HG03196 (cell line): ENCODE results near the gene ADCK2.
"Not testable (repeated sequence)": the region's sequence is repeated elsewhere in the genome, so short reads cannot be mapped to it uniquely, and the experiment has no call there.

ENCODE experiments used
- ATAC-seq: cut with Tn5 transposase; IDR thresholded peaks from one replicate; pipeline ENCODE4 v1.9.1; 2021; ENCODE audit not compliant: unreplicated experiment

ADCK2 gene

DNA sequence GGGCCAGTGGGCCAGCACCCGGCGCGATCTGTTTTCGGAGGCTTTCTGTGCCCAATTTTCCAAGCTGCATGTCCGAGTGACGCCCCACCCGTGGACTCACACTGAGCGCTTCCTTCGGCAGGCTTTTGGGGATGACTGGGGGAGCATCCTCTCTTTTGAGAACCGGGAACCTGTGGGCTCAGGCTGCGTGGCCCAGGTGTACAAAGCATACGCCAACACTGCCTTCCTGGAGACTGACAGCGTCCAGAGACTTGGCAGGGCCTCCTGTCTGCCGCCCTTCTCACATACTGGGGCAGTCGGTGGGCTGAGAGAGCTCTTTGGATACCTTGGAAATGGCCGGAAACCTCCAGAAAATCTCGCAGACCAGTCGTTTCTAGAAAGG is 1.0 kb downstream of the ADCK2 start:
- no peak for ATAC-seq

DNA sequence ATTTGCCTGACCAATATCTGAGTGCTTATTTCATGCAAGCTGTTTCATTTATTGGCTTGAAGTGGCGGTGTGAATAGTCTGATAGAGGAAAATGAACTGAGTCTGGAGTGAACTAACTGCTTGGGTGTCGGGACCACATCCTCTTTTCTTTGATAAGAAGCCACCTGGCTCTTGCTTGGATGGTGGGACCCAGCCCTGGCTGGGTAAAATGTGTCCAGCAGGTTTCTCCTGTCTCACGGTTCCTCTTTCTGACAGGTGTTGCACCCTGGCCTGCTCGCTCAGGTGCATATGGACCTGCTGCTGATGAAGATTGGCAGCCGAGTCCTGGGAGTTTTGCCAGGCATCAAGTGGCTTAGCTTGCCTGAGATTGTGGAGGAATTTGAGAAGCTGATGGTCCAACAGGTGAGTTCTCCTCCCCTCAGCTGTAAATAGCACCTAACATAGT is 1.6 kb downstream of the ADCK2 start:
- ATAC-seq, result no peak

DNA sequence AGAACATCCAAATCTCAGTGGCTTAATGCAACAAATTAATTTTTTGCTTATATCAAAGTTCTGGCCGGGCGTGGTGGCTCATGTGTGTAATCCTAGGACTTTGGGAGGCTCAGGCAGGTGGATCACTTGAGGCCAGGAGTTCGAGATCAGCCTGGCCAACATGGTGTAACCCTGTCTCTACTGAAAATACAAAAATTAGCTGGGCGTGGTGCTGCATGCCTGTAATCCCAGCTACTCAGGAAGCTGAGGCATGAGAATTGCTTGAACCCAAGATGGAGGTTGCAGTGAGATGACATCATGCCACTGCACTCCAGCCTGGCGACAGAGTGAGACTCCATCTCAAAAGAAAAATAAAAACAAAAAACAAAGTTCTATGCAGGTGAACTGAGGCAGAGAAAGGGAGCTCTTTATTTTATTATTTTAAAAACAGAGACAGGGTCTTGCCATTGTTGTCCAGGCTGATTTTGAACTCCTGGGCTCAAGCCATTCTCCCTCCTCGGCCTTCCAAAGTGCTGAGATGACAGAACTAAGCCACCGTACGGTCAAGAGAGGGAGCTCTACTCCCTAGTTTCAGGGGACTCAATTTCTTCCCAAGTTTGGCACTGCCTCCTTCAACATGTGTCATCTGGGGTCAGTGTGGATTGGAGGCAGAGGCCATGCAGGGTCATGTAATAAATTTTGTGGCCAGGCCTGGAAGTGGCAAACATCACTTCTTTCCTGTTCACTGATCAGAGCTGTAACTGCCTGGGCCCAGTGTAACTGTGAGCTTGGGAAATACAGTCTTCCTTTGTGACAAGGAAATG is 2.4 kb downstream of the ADCK2 start:
- ATAC-seq, result no peak

DNA sequence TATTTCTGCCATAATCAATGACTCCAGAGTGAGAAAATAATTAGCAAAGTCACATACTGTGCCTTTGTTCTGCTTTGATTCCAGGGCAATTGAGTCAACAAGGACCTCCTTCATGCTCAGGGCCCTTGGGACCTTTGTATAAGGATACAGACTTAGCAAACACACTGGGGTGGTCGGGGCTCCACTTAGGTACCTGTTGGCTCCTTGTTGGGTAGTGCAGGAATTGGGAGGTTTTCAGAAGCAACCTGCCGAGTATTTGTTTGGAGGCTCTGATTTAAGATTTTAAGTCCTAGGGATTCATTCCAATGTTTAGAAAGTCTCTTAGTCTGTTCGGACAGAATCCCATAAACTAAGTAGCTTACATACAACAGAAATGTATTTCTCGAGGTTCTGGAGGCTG is 3.0 kb downstream of the ADCK2 start:
- no peak for ATAC-seq

DNA sequence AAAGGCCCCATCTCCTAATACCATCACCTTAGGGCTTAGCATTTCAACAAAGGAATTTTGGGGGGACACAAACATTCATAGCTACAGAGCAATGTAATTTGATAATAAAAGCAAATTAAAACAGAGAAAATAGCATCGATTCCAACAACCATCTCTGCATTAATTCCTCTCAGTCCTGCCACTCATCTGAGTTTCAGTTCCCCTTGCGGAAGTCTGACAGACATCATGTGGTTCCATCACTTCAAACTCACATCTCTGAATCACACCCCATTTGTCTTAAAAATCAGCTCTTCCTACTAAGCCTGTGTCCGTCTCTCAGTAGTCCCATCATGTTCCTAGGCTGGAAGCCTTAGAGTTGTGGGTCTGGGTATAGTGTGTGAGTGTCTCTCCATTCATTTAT is 3.6 kb downstream of the ADCK2 start:
- peak; percentile 44 for ATAC-seq

DNA sequence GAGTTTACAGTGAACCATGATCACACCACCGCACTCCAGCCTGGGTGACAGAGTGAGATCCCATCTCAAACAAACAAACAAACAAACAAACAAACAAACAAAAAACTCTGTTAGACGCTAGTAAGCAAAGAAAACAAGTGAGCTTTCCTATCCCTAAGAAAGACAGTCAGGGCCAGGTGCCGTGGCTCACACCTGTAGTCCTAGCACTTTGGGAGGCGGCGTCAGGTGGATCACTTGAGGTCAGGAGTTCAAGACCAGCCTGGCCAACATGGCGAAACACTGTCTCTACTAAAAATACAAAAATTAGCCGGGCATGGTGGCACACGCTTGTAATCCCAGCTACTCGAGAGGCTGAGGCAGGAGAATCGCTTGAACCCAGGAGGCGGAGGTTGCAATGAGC is 4.2 kb downstream of the ADCK2 start:
- not testable (repeated sequence) for ATAC-seq

DNA sequence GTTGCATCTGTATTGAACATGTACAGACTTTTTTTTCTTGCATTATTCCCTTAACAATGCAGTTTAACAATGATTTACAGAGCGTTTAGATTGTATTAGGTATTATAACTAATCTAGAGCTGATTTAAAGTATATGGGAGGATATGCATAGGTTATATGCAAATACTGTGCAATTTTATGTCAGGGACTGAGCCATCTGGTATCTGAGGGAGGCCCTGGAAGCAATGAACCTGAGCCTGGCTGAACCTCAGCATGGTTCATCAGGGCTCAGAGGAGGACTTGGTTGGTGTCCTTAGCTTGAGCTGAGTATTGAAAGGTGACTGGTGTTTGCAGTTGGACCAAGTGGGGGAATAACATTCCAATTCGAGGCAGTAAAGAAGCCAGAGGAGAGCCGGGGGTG is 4.8 kb downstream of the ADCK2 start:
- ATAC-seq, result no peak

DNA sequence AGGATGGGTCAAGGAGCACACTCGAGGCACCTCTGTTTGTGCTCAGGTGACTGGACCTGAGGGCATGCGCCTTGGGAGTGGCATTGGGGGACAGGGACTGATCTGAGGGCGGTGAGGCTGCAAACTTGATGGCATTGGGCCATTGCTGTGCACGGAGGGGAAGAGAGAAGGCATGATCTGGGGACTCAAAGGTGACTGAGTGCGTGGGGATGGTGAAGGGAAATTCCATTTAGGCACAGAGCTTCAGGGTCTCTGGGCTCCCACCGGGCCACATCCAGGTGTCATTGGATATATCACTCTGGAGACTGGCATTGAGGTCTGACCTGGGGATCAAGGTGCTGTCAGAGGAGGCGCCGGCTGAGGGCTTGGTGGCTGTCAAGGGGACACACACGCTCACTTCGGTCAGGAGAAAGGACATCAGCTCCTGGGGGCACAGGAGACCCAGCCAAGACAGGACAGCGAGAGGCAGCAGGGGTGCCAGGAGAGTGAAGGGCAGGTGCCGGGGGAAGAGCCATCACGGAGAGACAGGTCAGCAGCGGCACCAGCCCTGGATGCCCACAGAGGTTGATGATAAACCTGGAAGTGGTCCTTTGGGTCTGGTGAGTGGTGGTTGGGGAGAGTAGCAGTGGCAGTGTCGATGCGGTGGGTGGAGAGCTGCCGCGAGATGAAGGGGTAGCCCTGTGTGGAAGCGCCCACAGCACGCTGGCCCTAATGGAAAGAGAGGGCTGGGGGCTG is 5.5 kb downstream of the ADCK2 start:
- ATAC-seq, result no peak

DNA sequence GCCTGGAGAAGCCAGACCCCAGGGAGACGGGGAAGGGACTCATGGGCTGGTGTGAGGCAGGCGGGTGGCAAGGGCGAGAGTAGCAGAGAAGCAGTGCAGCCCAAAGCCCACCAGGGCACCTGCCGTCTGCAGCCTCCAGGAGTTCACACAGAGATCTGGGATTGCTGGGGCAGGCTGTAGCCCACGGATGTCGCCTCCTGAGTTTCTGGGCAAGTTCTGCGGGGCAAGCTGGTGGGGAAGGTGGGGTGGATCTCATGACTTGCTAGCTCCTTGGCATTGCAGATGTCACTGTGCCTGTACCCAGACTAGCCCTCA is 6.0 kb downstream of the ADCK2 start:
- no peak for ATAC-seq

DNA sequence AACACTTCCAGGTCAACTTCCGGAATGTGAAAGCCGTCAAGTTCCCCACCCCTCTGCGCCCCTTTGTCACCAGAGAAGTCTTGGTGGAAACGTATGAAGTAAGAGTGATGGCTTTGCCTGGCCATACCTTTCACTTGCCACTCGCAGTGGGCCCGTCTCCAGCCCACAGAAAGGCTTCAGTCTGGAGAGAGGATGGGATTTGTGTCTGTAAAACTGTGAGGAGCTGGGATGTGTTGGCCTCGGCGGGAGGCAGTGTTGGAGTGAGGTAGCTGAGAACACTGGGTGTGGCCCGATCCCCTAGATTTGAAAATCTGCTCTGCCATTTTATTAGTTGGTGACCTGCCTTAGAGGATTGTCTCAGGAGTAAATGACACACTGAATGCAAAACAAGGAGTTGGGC is 6.4 kb downstream of the ADCK2 start:
- no peak for ATAC-seq

DNA sequence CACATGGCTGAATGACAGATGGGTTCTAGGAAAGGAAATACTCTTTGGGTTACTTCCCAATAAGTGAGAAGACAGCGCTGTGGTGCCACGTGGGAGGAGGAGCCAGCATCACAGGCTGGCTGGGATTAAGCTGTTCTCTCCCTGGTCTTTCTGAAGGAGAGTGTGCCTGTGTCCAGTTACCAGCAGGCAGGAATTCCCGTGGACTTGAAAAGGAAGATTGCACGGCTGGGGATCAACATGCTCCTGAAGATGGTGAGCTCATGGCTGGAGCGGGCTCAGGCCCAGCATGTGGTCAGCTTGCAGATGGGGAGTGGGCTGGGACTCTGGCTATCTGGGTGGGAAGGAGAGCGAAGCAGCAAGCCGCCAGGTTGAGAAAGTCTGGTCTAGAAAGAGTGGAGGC is 8.1 kb downstream of the ADCK2 start:
- no peak for ATAC-seq

DNA sequence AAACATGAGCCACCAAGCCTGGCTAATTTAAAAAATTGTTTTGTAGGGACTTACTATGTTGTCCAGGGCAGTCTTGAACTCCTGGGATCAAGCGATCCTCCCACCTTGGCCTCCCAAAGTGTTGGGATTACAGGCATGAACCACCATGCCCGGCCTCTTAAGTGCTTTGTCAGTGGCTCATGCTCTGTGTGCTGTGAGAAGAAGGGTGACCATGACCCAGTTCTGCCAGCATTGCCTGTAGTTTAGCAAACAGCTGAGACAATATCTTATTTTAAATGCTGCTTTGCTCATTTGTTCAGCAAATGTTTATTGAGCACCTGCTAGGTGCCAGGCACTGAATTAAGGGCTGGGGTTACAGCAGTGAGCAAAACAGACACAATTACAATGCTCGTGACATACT is 9.0 kb downstream of the ADCK2 start:
- no peak for ATAC-seq

DNA sequence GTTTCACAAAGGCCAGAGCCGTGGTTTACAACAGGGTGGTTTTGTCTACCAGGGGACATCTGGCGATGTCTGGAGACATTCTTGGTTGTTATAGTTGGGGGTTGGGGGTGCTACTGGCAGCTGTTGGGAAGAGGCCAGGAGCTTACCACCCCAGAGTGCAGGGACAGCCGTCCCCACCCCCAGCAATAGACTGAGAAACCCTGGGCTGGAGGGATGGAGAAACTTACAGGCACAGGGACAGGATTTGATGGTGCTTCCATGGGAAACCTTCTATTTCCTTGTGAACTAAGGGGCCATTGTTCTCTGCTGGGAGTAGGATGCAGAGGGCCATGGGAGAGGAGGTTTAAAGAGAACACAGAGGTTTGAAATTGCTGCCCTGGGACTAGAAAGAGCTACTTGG is 10.9 kb downstream of the ADCK2 start:
- ATAC-seq, result no peak

DNA sequence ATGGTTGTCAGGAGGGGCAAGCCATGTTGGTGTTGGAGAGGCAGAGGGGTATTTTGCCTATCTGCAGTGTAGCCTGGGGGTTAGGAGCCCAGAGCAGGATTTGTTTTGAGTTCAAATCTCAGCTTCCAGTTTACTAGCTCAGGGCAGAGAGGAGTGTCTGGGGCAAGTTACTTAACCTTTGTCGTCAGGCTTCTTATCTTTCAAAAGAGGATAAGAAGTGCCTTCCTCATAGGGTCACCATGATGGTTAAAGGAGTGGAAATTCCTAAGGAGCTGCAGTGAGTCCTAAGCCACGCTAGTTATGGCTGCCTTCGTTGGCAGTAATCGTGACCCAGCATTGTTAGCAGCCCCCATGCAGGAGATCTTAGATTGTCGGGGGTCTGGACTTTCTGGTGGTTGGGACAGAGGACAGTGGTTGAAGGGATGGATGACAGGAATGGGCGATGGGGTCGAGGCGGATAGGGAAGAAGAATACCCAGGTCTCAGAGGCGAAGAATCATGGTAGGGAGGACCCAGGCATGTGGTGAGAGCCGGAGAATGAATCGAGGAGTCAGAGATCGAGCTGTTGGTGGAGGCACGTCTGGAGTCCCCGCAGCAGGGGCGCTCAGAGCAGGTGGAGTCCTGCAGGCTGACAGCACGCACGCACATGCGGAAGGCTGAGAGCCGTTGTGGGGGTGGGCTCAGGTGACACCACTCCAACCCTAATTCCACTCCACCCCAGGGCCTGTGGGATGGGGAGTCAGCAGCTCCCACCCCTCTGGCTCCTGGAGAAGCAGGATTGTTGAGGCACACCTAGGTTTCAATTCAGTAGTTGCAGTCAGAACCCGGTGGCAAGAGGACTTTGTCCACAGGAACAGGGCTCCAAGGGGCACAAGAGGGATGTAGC is 11.6 kb downstream of the ADCK2 start:
- no peak for ATAC-seq

DNA sequence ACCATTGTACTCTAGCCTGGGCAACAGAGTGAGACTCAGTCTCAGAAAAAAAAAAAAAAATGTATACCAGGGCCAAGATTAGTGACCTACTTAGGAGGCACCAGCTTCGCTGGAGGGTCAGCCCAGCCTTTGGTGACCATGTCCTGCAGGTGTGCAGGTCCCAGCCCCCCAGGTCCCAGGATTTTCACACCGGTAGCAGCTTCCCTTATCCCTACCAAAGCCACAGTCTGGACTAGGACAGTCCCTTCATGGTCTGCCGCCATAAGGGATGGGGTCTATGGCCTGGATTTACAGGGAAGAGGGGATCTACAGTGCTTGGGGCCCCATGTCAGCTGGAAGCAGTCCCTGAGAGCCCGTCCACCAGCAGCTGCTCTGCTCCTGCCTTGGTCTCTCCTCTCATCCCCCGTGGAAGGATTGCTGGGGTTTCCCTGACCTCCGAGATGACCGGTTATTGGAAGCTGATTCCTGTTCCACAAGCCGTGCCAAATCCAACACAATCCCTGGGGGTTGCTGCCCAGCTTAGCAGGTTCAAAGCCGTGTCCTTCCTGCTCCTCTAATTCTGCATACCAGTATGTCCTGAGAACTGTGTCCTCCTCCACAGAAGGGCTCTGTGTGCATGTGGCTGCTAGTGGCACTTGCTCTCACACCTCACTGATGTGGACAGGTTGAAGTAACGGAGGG is 12.8 kb downstream of the ADCK2 start:
- no peak for ATAC-seq

DNA sequence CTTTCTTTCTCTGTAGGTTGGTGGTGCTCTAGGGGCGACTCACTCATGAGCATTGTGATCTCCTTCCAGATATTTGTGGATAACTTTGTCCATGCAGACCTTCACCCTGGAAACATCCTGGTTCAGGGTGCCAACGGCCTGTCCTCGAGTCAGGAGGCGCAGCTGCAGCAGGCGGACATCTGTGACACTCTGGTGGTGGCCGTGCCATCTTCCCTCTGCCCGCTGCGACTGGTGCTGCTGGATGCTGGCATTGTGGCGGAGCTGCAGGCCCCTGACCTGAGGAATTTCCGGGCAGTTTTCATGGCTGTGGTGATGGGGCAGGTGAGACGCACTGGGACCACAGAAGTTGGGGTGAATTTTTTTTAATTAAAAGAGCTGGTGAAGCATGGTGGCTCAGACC is 14.2 kb downstream of the ADCK2 start:
- no peak for ATAC-seq

DNA sequence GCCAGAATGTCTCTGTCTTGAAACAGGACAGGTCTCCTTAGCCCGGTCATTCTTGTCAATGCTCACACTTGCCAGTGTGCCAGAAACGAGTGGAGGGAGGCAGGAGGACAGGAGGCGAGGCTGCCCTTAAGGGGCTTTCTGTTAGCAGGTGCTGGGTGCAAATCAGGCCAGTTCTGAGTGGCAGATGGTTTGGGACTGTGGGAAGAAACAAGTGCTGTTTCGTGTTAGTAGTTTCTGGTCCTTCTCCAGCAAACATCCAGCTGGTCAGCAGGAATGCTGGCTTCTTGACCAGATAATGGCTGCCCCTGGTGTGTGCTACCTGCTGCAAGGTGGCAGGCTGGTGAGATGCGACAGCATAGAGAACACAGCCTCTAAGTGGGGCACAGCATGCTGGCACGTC is 15.6 kb downstream of the ADCK2 start:
- no peak for ATAC-seq

DNA sequence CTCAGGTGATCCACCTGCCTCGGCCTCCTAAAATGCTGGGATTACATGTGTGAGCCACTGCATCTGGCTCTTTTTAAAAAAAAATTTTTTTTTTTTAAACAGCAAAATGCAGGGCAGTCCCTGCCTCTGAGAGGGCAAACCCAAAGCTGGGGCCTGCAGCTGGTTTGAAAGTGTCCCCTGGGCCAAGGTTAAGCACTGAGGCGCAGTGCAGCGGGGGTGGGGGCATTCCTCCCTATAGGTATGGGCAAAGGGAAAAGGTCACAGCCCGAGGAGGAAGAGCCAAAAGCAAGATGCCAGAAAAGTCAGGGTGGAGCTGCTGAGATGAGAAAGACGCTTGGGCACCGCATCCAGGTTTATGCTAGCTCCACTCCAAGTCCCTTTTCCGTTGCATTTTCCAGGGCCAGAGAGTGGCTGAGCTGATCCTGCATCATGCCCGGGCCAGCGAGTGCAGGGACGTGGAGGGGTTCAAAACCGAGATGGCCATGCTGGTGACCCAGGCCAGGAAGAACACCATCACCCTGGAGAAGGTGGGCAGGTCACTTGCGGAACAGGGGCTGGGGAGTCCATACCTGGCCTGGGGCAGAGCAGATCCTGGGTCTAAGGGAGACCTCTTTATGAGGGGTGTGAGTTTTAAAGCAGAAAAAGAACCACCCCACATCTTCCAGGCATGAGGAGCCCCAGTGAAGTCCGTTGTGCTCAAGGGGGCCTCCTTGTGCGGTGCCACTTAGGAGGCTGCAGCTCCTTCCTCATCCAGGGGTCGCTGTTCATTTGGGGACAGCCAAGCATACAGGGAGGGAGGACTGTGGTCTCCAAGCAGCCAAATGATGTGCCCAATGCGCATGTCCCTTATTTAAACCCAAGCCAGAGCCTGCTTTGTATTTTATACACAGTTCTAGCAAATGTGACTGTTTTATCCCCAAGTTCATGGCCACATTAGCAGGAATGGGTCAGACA is 16.7 kb downstream of the ADCK2 start:
- no peak for ATAC-seq

DNA sequence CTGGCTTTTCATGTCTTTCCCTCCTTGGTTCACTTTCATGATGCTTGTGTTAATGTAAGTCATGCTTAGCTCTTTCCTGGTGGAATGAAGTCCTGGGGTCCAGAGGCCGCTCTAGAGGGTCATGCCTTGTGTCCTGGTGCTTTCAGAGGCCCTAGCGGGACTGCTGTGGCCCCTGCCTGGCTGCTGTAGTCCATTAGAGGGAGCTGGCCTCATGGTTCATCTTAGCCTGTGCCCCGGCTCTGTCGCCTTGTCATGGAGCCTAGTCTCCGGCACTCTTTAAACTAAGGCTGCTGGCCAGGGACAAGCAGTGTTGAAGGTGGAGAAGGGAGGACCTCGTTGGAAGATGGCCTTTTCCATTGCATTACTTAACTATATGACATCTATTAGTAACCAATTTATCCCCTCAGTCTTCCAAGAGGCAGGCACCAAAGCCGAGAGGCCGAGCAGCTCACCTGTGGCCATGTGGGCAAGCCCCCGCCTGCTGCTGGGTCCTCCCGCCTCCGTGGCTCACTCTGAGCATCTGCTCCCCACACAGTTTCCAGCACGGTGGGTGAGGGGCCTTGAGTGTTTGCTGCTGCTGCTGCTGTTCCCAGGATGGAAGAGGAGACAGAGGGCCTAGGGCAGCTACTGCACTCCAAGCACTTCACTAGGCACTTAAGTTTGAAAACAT is 18.8 kb downstream of the ADCK2 start:
- ATAC-seq, result no peak

DNA sequence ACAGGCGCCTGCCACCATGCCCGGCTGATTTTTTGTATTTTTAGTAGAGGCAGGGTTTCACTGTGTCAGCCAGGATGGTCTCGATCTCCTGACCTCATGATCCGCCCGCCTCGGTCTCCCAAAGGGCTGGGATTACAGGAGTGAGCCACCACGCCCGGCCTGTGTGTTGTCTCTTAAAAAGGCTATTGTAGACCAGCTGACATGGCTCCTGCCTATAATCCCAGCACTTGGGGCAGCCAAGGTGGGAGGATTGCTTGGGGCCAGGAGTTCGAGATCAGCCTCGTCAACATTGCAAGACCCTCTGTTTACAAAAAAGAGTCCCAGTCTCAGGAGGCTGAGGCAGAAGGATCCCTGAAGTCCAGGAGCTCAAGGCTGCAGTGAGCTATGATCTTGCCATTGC is 21.1 kb downstream of the ADCK2 start:
- ATAC-seq, result not testable (repeated sequence)
